Progenitor cell of endocrine pancreas (in vitro differentiated cells): Measurements from ENCODE around the gene PARD3. TPM values are rescaled to one million over a fixed set of nuclear protein-coding genes. Genes with fewer than 3 reads are reported as not detected.

ENCODE experiments used
- DNase-seq: peaks from one replicate; pipeline ENCODE4 v3.0.0; 2021; ENCODE audit warnings: low spot score; ENCODE audit not compliant: unreplicated experiment
- H3K27ac Mint-ChIP-seq: 2 replicates; pipeline ENCODE4 v1.8.0; 2021; ENCODE audit warnings: mild to moderate bottlenecking, moderate library complexity, mixed read lengths
- H3K27me3 Mint-ChIP-seq: 2 replicates; pipeline ENCODE4 v1.8.0; 2021; ENCODE audit warnings: mixed read lengths
- H3K36me3 Mint-ChIP-seq: 2 replicates; pipeline ENCODE4 v1.8.0; 2022; ENCODE audit warnings: mixed read lengths; ENCODE audit not compliant: insufficient read depth
- H3K4me1 Mint-ChIP-seq: 2 replicates; pipeline ENCODE4 v1.8.0; 2021; ENCODE audit warnings: low read depth, mixed read lengths
- H3K4me3 Mint-ChIP-seq: 2 replicates; pipeline ENCODE4 v1.8.0; 2021; ENCODE audit warnings: low read depth, mild to moderate bottlenecking, moderate library complexity, mixed read lengths
- H3K9me3 Mint-ChIP-seq: 2 replicates; pipeline ENCODE4 v1.8.0; 2021; ENCODE audit warnings: low read depth, mixed read lengths
- total RNA-seq: library from RNA; stranded (reverse); gene quantifications from 2 replicates; pipeline ENCODE4 v1.2.1, GENCODE V29; 2021
- TF ChIP-seq, protein P1 (sequence below): fragments of 200-600 bp; sonication (generic); IDR thresholded peaks from one replicate; pipeline ENCODE4 v1.5.0; 2021; ENCODE audit warnings: antibody characterized with exemption, mild to moderate bottlenecking; ENCODE audit not compliant: unreplicated experiment

Gene PARD3
- total RNA-seq, 1 donor from 2014 or later, result 85.3 TPM

GRCh38 chr10:34288634-34289033, 526.5 kb downstream of the PARD3 start:
- TF ChIP-seq, protein P1, sequence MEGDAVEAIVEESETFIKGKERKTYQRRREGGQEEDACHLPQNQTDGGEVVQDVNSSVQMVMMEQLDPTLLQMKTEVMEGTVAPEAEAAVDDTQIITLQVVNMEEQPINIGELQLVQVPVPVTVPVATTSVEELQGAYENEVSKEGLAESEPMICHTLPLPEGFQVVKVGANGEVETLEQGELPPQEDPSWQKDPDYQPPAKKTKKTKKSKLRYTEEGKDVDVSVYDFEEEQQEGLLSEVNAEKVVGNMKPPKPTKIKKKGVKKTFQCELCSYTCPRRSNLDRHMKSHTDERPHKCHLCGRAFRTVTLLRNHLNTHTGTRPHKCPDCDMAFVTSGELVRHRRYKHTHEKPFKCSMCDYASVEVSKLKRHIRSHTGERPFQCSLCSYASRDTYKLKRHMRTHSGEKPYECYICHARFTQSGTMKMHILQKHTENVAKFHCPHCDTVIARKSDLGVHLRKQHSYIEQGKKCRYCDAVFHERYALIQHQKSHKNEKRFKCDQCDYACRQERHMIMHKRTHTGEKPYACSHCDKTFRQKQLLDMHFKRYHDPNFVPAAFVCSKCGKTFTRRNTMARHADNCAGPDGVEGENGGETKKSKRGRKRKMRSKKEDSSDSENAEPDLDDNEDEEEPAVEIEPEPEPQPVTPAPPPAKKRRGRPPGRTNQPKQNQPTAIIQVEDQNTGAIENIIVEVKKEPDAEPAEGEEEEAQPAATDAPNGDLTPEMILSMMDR, result no peak
- H3K9me3 Mint-ChIP-seq, result no peaks in the 10 kb centered on the region
- H3K27me3 Mint-ChIP-seq, result no peaks in the 10 kb centered on the region
- no peak overlapping the region for H3K27ac Mint-ChIP-seq
- peaks cover 7% of the 10 kb centered on the region for H3K4me1 Mint-ChIP-seq
- H3K36me3 Mint-ChIP-seq, result peaks cover 6% of the 10 kb centered on the region
- DNase-seq, result no peak
- no peak overlapping the region for H3K4me3 Mint-ChIP-seq

DNA sequence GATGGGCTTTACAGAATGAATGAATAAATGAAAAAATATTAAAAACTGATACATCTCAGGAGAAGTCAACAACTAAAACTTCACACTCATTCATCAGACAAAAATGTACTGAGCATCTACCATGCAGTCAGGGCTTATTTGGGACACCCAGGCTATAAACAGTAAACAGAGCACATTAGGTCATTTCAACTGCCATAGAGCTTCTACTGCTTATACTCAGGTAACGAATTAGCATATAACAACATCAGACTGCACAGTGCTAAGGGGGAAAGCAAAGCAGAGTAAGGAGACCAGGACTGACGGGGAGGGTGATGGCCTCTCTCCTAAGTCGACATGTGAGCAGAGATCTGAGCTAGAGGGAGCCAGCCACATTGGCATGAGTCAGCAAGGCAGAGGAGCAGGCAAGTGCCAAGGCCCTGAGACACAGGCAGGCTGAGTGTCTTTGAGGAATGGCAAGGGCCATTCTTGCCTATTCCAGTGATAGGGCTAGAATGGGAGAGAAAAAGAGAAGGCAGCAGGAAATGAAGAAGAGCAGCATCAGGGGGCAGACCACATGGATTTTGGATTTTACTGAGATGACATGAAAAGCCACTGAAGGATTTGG, 528.9 kb downstream of the PARD3 start:
- DNase-seq, result no peak
- peaks cover 8% of the 10 kb centered on the region for H3K36me3 Mint-ChIP-seq

DNA sequence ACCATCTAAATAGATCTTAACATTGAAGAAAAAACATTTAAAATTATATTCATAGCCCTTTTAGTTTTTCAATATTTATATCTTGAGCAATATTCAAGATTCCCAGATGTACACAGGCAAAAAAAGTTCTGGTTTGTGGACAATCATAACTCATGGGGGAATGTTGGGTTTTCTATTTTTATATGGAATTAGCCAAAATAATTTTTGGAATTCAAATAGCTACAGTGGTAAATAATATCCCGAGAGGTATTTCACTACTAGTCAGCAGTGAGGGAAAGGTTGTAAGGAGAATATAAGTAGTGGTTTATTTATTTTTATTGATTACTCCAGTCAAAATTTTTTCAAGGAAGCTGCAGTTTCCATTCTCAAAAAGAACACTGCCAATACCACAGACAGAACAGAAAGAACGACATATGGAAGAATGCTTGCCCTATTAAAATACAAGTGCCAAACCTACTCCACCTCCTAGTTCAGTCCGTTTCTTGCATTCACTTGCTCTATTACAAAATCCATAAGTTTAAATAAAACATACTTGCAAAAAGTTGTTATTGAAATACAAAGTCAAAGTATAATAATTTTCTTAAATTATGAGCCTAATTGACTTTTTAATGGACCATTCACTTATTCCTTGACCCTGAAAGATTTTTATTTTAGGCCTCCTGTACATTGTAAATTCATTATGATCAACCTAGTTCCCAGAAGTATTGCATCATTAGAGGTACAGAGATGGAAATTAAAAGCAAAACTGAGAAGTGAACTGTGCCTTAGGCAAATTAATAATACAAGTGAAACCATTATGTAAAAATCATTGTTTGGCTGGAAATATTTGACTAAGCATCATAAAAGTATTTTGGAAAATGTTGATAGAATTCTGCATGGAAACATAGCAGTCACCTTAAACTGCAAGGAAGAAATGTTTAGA, 533.2 kb downstream of the PARD3 start:
- Mint-ChIP-seq H3K4me1 (no peaks in the 10 kb centered on the region), H3K4me3 (no peak overlapping the region), H3K36me3 (peaks cover 8% of the 10 kb centered on the region), H3K9me3 (no peaks in the 10 kb centered on the region), H3K27ac (no peak overlapping the region), H3K27me3 (no peaks in the 10 kb centered on the region)
- TF ChIP-seq, protein P1, result no peak
- DNase-seq, result no peak

More for the DNA sequence above, 528.9 kb downstream of the PARD3 start:
- H3K4me3 Mint-ChIP-seq, result no peak overlapping the region
- TF ChIP-seq, protein P1, result no peak
- peak overlapping the region; percentile 1 for H3K27ac Mint-ChIP-seq
- no peaks in the 10 kb centered on the region for H3K4me1 Mint-ChIP-seq
- H3K9me3 Mint-ChIP-seq, result no peaks in the 10 kb centered on the region
- H3K27me3 Mint-ChIP-seq, result no peaks in the 10 kb centered on the region

DNA sequence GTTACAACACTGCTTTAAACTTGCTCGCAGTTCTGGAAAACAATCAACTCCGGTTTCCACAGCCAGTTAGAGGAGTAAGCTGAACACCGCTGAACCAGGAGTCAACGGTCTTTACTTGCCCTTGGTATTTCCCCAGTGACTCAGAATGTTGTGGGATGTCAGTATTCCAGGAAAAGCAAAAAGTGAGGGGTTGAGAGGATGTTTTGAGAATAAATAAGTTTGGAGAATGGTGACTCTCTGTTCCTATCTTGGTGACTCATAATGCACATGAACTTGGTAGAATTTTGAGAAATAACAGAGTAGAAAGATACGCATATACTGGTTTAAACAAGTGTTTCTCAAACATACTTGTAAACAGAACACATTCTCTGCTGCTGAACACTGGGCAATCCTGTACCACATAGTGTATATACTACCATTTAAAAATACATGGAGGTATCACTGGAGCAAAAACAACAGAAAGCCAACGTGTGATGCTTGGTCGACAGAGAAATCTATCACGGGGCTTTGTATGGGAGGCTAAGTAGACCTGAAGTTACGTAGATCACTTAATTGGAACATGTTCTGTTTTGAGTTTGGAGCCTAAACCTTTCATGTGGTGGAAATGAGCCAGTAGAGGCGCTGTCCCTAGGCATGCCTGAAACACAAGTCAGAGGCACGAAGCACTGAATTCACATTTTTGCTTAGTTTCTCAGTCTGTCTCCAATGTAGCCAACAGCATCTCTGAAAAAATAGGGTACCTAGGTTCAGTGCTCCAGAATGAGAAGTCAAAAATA, 534.3 kb downstream of the PARD3 start:
- no peak overlapping the region for H3K27ac Mint-ChIP-seq

More for the DNA sequence above, 534.3 kb downstream of the PARD3 start:
- no peaks in the 10 kb centered on the region for H3K9me3 Mint-ChIP-seq
- TF ChIP-seq, protein P1, result no peak
- no peak overlapping the region for H3K4me3 Mint-ChIP-seq
- no peak for DNase-seq
- H3K4me1 Mint-ChIP-seq, result peaks cover under 1% of the 10 kb centered on the region
- H3K36me3 Mint-ChIP-seq, result peaks cover 4% of the 10 kb centered on the region
- H3K27me3 Mint-ChIP-seq, result no peaks in the 10 kb centered on the region
